Upper lobe of right lung (tissue), 1 donor: ENCODE results near the gene DHH. TPM values are rescaled to one million over a fixed set of nuclear protein-coding genes. Genes with fewer than 3 reads are reported as not detected.

Source experiments
- ATAC-seq: fragments of 200-7000 bp; cut with Tn5 transposase; one replicate; pipeline ENCODE4 v1.9.1; 2020; ENCODE audit warnings: mild to moderate bottlenecking, moderate library complexity
- DNase-seq: peaks from one replicate; pipeline ENCODE4 v3.0.0-alpha.2; 2020
- H3K27ac ChIP-seq: fragments of 200-600 bp; one replicate; pipeline ENCODE4 v1.8.0; 2022
- H3K27me3 ChIP-seq: fragments of 200-600 bp; one replicate; pipeline ENCODE4 v1.8.0; 2022; ENCODE audit warnings: mild to moderate bottlenecking
- H3K36me3 ChIP-seq: fragments of 200-600 bp; one replicate; pipeline ENCODE4 v1.8.0; 2022
- H3K4me1 ChIP-seq: fragments of 200-600 bp; one replicate; pipeline ENCODE4 v1.8.0; 2022
- H3K4me3 ChIP-seq: fragments of 200-600 bp; one replicate; pipeline ENCODE4 v1.8.0; 2022; ENCODE audit warnings: mild to moderate bottlenecking
- H3K9me3 ChIP-seq: fragments of 200-600 bp; one replicate; pipeline ENCODE4 v1.8.0; 2022
- intact Hi-C: fragments of 100-400 bp; cut with DNase I; formaldehyde crosslinking; loops from one replicate; pipeline ENCODE4 v1.11.0; 2022
- total RNA-seq: library from RNA; stranded (reverse); fragmentation: NEBNext Ultra II Directional; extraction: Animal tissue kit (Norgen Biotek cat#: 25700); gene quantifications from one replicate; pipeline ENCODE4 v1.2.1, GENCODE V29; 2021
- TF ChIP-seq, protein P1 (sequence below): fragments of 200-600 bp; IDR thresholded peaks from one replicate; pipeline ENCODE4 v1.8.0; 2022; ENCODE audit warnings: antibody characterized with exemption
- donor health status: DM: no; HTN: yes; CAD: no; lungs with severe emphysema.

The DHH gene
- total RNA-seq, 1 donor from 2014 or later = 2.1 TPM

DNA sequence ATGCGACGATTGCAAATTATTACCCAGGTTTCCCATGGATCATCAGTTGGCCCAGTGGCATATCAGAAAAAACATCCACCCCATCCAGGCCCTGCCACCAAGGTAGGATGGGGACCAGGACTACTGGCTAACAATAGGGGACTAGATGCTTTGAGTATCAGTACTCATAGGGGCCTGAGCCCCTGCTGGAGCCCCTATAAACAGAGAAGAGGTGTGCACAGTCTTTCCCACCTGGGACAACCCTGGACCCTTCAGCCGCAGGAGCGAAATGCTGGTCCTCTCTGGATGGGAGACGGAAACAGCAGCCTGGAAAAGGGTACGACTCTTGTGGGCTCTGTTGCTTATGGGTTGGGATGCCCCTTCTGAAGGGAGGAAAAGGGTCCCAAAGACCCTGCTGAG, 5.7 kb downstream of the DHH start:
- no peak for ATAC-seq
- no peaks in the 10 kb centered on the region for H3K36me3 ChIP-seq
- no peak for DNase-seq
- intact Hi-C loops = no loop called here
- peaks cover 50% of the 10 kb centered on the region for H3K4me1 ChIP-seq
- H3K27me3 ChIP-seq = peaks cover 50% of the 10 kb centered on the region
- TF ChIP-seq, protein P1, sequence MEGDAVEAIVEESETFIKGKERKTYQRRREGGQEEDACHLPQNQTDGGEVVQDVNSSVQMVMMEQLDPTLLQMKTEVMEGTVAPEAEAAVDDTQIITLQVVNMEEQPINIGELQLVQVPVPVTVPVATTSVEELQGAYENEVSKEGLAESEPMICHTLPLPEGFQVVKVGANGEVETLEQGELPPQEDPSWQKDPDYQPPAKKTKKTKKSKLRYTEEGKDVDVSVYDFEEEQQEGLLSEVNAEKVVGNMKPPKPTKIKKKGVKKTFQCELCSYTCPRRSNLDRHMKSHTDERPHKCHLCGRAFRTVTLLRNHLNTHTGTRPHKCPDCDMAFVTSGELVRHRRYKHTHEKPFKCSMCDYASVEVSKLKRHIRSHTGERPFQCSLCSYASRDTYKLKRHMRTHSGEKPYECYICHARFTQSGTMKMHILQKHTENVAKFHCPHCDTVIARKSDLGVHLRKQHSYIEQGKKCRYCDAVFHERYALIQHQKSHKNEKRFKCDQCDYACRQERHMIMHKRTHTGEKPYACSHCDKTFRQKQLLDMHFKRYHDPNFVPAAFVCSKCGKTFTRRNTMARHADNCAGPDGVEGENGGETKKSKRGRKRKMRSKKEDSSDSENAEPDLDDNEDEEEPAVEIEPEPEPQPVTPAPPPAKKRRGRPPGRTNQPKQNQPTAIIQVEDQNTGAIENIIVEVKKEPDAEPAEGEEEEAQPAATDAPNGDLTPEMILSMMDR = no peak
- no peaks in the 10 kb centered on the region for H3K9me3 ChIP-seq
- H3K27ac ChIP-seq = no peak overlapping the region
- no peak overlapping the region for H3K4me3 ChIP-seq

DNA sequence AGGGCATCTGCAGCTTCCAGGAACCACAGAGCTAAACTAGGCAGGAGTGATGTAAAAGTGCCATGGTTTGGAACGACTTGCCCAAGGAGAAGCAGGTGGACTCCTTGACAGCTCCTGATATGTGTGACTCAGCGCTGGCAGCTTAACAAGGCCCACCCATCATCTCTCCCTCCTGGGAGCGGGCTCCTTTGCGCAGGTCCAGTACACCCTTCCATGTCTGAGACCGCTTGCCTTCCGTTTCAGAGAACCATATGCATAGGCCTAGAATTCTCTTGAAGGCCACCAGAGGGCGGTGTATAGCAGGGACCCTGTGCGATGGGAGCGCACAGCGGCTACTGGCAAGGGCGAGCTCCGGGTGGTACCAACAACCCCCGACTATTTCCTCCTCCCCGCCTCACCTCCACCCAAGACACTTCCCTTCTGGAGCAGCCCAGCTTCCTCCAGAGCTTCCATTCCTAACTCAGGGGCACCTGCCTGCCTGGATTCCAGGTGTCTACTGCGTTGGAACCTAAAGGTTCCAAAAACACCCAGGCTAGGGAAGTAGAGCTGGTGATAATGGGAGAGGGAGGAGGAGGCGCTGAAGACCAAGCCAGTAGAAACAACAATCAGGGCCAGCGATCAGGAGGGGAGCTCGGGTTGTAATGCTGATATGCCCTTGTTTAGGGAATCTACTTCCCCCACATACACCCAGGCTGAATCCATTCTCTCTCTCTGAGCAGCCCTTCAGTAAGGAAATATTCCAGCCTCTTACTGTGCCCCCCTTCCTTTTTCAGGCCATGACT, 6.3 kb downstream of the DHH start:
- DNase-seq (peak; percentile 81), ATAC-seq (peak; percentile 96)
- no peak overlapping the region for H3K4me3 ChIP-seq
- TF ChIP-seq, protein P1 = peak; percentile 92
- H3K4me1 ChIP-seq = peaks cover 44% of the 10 kb centered on the region
- no peaks in the 10 kb centered on the region for H3K36me3 ChIP-seq
- no peaks in the 10 kb centered on the region for H3K9me3 ChIP-seq
- H3K27me3 ChIP-seq = peaks cover 44% of the 10 kb centered on the region
- intact Hi-C loops = no loop called here
- H3K27ac ChIP-seq = no peak overlapping the region

GRCh38 chr12:49086116-49086515, 8.5 kb downstream of the DHH start:
- Histone ChIP-seq H3K4me3 (no peak overlapping the region), H3K36me3 (no peaks in the 10 kb centered on the region), H3K27me3 (peaks cover 24% of the 10 kb centered on the region), H3K9me3 (no peaks in the 10 kb centered on the region), H3K4me1 (peaks cover 28% of the 10 kb centered on the region), H3K27ac (no peak overlapping the region)
- intact Hi-C loops = no loop called here
- ATAC-seq (no peak), DNase-seq (no peak)
- TF ChIP-seq, protein P1 = no peak

GRCh38 chr12:49084438-49084837, 10.2 kb downstream of the DHH start:
- H3K4me3 ChIP-seq = no peak overlapping the region
- H3K9me3 ChIP-seq = no peaks in the 10 kb centered on the region
- TF ChIP-seq, protein P1 = no peak
- intact Hi-C loops = no loop called here
- H3K36me3 ChIP-seq = no peaks in the 10 kb centered on the region
- H3K27me3 ChIP-seq = peaks cover 10% of the 10 kb centered on the region
- no peak for DNase-seq
- no peak for ATAC-seq
- peaks cover 11% of the 10 kb centered on the region for H3K4me1 ChIP-seq
- no peak overlapping the region for H3K27ac ChIP-seq

DNA sequence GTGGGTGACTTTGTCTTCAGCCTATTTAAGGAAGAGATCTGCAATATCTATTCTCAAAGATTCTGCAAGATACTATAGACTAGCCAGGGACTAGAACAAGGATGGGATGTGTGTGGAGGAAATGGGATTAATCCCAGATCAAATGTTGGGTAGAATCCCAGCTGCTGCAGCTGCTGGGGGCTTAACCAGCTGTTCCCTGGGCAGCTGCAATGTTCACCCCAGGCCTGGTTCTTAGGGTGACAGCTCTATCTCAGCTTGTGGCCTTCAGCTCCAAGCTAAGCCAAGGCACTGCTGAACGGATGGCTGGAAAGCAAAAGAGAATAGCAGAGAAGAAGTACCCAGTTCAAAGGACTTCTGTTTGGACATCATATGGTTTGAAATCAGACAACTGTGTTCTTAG, 14.8 kb downstream of the DHH start:
- DNase-seq (no peak), ATAC-seq (no peak)
- TF ChIP-seq, protein P1 = no peak
- no peaks in the 10 kb centered on the region for H3K27me3 ChIP-seq
- H3K4me1 ChIP-seq = no peaks in the 10 kb centered on the region
- intact Hi-C loops = loop anchor here (10.0 kb wide), 1 partner anchor 45 kb away; no protein-coding TSS in a partner anchor
- H3K27ac ChIP-seq = no peak overlapping the region
- H3K4me3 ChIP-seq = no peak overlapping the region
- no peaks in the 10 kb centered on the region for H3K9me3 ChIP-seq
- H3K36me3 ChIP-seq = no peaks in the 10 kb centered on the region
